HuH-7.5 (cell line): ENCODE data around the gene PLXDC1.

Experiments used
- DNase-seq: peaks from one replicate; pipeline ENCODE4 v3.0.0; 2011; ENCODE audit warnings: low spot score

The PLXDC1 gene

DNA sequence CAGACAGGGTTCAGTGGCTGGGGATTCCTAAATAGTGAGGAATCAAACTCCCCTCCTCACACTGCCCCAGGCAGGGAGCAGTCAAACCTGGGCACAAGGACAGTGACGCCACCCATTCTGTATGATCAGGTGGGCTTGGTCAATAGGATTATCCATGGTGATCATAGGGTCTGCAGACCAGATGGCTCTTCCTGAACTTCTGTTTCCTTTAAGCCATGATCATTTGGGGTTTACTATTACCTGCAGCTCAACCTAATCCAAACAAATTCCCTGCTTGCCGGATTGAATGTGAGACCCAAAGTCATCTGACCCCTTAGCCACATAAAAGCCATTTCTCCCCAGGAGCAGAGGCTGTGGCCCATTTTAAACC lies 54.3 kb downstream of the PLXDC1 start:
- DNase-seq = no peak

DNA sequence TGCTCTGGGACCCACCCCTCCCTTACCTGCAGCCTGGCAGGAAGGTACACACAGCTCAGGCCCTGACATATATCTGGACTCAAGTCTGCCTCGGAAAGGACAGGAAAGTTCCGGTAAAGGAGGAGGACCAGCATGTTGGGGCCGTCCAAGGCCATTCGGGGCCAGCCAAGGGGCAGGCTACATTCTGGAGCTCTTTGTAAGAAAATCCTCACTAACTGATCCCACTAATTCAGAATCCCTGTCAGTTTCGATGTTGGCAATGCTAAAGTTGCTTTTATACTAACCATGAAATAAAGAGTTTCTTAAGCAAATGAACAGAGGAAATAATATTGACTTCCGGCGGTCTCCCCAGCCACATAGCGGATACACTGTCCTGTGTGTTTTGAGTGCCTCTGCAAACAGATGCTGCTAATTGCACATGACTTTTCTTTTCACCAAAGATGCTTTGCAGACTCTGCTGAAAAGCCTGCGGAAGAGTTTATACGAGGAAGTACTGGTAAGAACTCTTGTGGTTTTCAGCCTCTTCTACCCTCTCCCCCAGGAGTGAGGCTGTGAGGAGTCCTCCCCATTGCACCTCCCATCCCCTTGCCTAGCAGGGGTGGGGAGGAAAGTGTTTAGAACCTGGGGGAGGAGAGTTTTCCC lies 54.8 kb downstream of the PLXDC1 start:
- no peak for DNase-seq

DNA sequence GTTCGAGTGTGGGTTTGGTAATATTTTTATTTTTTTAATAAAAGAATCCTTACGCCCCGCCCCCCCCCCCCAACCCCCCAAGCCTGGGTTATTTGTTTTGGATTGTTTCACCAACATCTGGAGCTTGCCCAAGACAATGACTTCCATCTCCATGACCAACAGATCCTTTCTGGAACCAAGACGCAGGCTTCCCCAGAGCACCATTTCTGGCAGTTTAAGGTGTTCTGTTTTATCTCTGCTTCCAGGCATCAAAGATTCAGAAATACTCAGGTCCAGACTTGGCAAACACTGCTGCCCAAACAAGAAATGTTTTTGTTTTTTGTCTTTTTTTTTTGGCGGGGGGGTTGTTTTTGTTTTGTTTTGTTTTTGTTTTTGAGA lies 56.1 kb downstream of the PLXDC1 start:
- no peak for DNase-seq

DNA sequence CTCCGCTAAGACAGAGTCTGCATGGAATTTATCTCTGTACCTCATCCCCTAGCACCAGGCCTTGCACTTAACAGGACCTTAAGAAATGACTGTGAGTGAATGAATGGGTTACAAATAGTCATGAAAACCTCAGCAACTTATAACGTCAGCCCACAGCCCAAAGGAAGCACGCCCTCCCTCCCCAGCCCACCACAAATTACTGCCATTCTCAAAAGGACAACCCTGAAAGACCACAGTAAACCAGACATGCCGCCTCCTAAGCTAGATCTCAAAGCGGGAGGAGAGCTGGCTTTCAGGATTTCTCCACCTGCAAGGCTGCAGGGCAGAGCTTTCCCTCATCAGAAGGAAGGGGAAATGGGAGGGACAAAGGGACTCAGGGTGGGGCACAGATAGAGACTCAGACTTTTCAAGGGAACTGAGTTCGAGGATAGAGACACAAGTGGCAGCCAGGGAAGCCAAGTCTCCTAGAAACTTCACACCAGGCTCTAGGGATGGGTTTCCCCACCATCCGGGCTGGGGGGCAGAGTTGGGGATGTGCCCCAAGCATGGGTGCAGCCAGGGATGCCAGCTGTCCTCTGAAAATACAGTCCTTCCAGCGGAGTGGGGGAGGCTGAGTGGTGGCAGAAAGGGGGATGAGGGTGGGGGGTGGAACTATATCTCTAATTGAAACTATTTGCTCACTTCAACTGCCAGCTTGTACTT lies 56.7 kb downstream of the PLXDC1 start:
- no peak for DNase-seq

DNA sequence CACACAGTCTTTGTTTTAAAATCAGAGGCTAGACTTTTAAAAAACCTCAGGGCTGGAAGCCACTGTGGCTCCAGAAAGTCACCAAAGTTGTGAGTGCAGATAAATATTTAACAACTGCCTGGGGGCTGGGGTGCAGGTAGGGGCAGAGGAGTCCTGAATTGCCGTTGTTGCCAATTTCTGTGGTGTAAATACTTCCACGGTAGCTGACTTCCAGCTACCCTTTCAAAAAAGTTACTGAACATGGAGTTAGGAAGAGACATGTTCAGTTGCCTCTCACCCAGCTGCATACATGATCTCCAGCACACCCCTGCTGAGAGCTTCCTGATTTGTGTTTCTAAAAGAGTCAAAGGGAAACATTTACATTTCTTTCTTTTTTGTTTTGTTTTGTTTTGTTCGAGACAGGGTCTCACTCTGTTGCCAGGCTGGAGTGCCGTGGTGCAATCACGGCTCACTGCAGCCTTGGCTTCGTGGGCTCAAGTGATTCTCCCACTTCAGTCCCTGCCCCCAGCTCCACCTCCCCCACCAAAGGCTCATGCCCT lies 58.7 kb downstream of the PLXDC1 start:
- no peak for DNase-seq

DNA sequence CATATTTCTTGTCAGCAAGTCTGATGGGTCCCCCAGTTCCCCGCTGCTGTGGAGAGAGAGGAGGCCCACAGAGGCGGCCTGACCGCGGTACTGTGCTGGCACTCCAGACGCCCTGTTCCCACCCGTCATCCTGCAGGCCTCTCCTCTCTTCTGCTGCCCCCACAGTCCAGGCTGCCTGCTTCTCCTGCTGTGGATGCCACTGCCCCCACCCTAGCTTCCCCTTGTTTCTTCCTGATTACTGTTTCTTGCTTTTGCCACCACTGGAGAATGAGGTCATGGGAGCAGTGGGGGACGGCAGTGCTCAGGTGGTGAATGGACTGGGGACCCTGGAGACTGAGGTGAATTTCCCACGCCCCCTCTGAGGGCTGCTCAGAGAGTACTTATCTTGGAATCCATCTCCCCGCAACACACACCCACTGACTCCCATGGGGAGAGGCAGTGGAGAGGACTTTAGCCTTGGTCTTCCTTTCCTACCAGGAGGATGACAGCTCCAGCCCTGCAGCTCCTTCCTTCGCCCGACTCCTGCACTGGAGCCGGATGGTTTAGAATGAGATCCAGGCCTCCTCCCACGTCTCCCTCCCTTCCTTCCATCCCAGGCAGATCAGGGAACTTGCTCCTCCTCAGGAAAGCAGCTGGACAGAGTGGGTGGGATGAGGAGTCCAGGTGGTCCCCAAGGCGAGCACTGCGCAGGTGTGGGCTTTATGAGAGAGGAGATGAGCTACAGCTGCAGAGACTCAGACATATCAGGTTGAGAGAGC lies 60.4 kb downstream of the PLXDC1 start:
- DNase-seq = no peak

DNA sequence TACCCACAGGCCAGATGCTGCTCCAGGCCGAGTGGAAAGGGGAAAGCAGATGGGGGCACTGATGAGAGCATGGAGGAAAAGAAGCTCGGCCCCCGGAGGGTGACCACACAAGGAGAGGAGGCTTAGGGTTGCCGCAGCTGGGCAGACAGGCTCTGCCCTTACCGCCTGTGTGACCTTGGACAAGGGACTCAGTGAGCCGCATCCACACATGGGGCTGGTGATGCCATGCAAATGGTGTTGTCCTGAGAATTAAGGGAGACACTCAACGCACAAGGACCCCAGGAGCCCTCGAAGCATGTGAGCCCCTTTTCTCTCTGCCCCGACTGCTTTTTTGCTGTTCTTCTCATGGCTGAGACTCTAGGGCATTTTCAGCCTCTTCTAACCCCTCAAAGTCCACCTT lies 61.0 kb downstream of the PLXDC1 start:
- no peak for DNase-seq

DNA sequence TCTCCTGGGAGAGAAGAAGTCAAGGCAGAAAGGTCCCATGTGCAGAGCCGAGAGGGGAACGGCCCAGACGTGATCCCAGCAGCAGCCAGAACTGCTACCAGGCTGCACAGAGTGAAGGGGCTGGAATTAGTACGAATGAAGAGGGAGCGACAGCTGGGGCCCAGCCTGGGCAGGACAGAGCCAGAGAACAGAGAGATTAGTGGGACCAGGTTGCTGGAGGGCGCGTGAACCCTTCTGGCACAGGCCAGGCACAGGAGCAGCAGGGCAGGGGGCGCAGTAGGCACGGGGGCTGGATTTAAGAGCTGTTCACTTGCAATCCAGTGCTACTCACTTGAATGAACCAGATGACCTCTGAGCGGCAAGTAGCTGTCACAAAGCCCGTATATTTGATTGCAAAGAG lies 66.9 kb downstream of the PLXDC1 start:
- no peak for DNase-seq

DNA sequence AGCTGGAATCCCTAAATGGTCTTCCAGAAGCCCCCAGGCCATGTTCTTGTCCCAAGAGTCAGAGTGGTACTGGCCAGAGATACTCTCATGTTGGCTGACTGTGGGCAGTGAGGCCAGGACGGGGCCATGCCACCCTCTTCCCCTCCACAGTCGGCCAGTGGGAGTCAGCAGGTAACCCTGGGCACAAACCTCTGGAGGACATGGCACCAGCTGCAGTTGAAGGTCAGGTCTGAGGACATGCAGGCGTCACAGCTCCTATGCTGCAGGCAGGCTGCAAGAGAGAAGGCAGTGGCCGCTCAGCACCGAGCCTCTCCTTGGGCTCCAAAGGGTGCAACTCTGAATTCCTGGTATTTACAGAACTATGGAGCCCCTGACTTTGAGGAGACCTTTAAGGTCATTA lies 68.2 kb downstream of the PLXDC1 start:
- no peak for DNase-seq

DNA sequence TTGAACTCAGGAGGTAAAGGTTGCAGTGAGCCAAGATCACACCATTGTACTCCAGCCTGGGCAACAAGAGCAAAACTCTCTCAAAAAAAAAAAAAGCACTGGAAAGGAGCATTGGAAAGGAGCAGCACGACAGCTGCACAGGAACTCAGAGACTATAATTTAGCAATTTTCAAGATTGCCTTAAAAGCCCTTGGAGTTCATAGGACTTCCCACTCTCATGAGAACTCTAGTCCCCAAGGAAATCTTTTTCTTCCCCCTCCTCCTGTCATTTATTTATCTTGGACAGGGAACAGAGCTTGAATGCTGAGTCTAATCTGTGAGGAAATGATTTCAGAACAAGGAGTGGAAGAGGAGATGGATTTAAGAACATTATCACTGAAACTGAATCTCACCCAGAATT lies 69.0 kb downstream of the PLXDC1 start:
- no peak for DNase-seq

DNA sequence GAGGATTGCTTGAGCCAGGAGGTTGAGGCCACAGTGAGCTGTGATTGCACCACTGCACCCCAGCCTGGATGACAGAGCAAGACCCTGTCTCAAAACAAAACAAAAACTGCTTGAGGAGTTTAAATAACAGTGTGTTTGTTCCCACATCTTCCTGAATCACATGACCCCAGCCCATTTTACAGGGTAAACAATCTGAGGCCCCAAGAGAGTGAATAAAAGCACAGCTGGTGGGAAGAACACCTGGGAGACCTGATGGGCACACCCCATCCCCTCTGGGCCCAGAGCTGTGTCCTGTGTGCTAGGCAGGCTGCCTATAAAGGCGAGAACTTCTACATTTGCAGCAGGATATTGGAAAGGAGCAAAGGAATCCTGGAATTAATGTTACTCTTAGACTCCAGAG lies 69.6 kb downstream of the PLXDC1 start:
- DNase-seq = no peak

DNA sequence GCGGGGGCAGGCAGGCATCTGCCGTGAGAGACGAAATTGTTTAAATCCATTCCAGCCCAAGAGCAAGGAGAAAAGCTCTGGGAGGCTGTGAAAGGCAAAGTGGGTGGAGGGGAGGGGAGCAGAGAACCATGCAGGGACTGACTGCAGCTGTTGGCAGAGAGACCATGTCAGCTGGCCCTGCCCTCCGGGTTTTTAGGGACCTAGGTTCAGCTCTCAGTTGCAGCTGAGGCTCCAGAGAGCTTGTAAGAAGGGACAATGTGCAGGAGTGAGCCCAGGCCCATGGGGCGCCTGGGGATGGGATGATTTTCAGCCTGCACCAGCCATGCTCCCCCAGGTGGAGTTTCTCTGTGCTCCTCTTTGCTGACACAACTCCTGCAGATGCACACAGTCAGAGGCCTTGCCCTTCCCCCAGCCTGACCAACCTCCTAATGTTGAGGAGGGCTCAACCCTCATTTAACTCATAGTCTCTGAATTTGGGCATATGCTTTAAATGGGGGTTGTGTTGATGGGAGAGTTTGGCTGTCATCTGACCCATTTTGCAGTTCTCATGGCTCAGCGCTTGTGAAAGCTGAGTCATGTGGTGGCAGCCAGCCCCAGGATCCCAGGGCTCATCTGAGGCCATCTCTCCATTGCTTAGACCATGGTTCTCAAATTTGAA lies 70.9 kb downstream of the PLXDC1 start:
- DNase-seq = no peak

DNA sequence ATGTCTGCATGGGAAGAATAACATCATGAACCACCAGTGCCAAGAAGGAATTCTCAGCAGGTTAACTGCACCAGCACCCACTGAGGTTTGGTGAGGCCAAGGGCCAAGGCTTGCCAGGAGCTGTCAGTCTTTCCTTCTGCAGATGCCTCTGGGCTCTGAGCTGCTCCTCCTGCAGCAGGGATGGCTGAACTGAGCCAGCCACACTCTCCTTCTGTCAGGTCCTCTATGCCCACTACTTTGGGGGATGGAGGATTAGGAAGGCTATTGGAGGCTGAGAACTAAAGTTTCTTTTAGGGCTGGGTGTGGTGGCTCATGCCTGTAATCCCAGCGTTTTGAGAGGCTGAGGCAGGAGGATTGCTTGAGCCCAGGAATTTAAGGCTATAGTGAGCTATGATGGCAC lies 71.6 kb downstream of the PLXDC1 start:
- no peak for DNase-seq

DNA sequence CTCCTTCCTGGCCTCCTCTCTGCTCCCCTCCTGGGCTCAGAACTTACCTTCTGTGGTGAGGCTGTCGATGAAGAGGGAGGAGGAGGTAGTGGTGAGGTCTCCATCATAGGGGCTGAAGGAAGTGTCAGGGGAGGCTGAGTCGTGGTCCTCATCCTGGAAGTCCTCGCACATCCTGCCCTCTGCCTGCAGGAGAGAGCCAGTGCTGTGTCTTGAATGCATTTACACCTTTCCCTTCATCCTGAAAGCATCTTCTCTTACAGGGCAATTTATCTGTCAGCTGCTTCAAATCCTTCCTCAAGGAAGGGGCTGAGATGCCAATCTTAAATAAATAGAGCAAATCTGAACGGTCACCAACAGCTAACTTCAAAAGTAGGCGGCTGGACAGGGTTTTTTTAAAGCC lies 73.6 kb downstream of the PLXDC1 start:
- no peak for DNase-seq

DNA sequence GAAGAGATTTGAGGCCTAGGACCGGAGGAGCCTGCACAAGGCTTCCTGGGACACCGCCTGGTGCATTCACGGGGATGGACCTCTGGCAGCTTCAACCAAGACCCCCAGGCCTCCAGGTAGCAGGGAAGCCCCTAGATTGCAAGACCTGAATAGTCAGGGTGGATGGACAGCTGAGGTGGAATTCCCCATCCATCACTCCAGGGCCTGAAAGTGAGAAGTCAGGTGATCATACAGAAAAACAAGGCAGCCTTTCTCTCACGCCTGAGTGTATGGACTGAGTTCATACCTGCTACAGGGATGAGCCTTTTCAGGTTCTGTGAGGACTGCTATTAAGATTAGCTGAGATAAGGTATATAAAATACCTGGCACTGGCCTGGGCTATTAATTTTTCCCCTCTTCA lies 74.2 kb downstream of the PLXDC1 start:
- no peak for DNase-seq

DNA sequence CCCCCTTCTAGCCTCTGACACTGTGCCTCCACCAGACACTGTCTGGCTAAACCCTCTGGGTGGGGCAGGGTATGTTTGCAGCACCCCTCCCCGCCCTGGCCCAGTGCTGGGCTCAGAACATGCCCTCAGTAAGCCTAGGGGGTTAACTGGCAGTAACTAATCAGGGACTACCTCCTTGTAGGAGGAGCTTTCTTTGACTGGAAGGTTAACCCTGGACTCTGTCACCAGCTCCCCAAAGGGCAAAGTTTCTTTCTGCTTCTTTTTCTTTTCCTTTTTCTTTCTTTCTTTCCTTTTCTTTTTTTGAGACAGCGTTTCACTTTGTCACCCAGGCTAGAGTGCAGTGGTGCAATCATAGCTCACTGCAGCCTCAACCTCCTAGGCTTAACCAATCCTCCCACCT lies 76.8 kb downstream of the PLXDC1 start:
- DNase-seq = no peak

DNA sequence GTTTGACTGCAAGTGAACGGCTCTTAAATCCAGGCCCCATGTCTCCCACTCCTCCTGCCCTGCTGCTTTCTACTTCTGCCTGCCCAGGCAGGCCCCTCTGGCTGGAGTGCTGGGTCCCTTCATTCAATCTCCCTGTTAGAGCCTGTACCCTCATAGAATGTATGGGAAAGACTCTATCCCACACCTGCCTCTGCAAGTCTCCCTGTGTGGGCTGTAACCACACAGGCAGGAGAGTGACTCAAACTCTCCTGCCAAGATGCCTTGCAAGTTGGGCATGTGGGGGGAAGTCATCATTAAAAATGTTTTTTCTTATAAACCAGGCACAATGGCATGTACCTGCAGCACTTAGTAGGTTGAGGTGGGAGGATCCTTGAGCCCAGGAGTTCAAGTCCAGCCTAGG lies 77.5 kb downstream of the PLXDC1 start:
- no peak for DNase-seq

DNA sequence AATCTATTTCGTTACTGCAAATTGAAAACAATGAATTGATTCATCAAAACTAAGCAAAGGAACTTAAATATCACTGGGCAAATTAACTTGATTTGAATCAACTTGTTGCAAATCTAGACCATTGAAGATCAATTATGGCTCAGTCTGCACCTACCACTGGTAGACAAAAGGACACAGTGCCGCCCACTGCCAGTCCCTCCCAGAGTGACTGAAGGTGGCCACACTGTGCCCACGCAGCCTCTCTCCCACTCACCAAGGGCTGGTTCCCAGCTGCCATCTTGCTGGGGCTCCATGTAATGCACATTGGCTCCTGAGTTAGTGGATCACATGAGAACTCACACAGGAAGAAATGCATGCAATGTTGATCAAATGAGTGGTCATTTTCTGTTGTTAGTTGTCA lies 78.1 kb downstream of the PLXDC1 start:
- DNase-seq = no peak

DNA sequence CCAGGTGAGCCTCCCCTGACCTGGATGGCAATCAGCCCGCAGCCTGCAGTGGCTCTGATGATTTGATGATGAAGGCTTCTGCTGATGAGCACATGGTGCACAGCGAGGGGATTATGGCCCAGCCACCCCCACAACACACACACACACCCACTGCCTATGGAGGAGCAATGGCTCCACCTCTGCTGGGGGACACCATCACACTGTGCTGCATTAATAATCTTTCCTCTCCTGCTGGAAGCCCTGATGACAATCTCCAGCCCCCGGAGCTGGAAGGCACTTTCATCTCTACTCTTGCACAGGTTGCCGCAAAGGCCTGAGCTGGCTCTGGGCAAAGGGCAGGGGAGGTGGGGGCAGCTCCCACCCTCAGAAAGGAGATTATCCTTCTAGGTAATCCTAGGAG lies 79.9 kb downstream of the PLXDC1 start:
- no peak for DNase-seq

DNA sequence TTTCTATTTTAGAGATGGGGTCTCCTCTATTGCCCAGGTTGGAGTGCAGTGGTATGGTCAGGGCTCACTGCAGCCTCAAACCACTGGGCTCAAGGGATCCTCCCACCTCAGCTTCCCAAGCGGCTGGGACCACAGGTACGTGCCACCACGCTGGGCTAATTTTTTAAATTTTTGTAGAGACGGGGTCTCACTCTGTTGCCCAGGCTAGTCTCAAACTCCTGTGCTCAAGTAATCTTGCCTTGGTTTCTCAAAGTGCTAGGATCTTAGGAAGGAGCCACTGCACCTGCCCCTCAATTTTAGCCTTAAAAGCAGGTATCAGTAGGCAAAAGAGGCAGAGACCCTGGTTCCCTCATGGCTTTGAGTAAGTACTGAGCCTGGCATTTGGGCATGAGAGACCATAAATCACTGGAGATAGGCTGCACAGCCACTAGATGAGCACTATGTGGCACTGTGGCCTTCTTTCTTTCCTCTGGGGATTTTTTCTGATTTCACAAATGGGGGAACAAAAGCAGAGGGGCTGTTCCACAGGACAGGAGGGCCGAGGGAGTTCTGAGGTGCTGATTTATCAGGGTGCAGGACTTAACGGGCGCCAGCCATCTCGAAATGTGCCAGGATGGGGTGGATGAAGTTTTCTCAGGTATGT lies 82.2 kb downstream of the PLXDC1 start:
- DNase-seq = peak; percentile 37

DNA sequence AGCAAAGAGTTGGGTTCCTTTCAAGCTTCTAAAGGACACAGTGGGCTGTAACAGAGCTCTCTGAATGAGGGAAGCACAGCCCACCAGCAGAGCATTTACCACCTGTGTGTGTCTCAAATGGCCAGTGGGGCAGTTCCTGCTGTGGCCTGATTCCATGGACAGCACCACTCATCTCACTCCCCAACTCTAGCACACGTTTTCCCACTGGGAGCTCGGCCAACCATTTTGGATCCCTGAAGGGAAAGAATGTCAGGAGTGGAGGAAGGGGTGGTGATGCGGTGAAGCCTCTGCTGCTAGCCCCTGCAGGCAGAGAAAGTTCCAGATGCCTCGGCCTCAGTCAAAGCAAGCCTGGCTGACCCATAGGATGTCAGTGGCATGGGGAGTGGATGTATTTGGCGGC lies 86.6 kb downstream of the PLXDC1 start:
- DNase-seq = no peak

DNA sequence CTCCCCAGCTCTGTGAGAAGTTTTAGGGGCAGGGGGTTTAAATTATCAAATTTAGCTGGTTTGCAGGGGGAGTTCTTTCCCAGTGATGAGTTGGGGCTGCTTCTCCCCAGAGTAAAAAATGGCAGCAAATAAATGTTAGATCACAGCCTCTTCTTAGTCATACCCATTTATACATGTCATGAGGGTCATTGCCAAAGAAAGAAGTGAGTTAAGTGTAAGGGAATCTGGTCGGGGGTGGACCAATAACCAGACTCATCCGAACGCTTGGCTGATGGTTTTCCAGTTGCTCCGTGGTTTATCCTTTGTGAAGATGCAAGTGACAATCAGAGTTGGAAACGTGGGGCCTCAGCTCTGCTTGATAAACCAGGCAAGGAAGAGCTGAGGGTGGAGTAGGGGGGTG lies 87.1 kb downstream of the PLXDC1 start:
- no peak for DNase-seq
